ENCODE results near the gene HOXC12. TPM values are rescaled to one million over a fixed set of nuclear protein-coding genes. Genes with fewer than 3 reads are reported as not detected.

The HOXC12 gene
- total RNA-seq, 1 donor, result under 0.01 TPM

DNA sequence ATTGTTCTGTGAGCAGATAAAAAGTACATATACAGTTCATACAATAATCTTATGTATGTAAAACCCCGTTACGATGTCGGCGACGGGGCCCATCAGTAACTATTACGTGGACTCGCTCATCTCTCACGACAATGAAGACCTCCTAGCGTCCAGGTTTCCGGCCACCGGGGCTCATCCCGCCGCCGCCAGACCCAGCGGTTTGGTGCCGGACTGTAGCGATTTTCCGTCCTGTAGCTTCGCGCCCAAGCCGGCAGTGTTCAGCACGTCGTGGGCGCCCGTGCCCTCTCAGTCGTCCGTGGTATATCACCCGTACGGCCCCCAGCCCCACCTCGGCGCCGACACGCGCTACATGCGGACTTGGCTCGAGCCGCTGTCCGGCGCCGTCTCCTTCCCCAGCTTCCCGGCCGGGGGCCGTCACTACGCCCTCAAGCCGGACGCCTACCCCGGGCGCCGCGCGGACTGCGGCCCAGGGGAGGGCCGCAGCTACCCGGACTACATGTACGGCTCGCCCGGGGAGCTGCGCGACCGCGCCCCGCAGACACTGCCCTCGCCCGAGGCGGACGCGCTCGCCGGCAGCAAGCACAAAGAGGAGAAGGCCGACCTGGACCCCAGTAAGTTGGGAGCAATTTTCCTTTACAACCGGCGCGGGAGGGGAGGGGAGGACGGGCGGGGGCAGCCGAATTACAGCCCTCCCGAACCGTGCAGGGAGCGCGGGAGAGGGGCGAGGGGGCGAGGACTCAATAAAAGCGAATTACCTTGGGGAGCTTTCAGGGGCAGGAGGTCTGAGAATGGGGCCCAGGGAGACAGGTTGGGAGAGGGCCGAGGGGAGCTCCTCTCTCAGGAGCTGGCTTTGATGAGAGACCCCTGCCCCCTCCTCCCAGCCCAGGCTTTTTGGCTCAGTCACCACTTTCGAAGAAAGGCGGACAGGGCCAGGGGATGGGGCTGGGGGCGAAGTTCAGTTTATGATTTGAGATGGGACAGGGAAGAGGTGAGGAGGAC is 45.7 kb downstream of the HOXC12 start, which contains the start of gene HOXC9:
HOXC9 (plus strand) TSS at position 46 of the 999 bp plus-strand sequence; CDS start at position 74, 28 bp downstream.
- TF ChIP-seq CTCF (IDR thresholded peaks at IDR 0.05; ENCODE audit: insufficient read depth, low read depth, low read length), result no peak
- peak within 1 kb of the TSS; percentile 83 for H3K4me3 ChIP-seq (ENCODE audit: low read depth, low read length)
- DNase-seq (ENCODE audit: low read depth), result no peak

DNA sequence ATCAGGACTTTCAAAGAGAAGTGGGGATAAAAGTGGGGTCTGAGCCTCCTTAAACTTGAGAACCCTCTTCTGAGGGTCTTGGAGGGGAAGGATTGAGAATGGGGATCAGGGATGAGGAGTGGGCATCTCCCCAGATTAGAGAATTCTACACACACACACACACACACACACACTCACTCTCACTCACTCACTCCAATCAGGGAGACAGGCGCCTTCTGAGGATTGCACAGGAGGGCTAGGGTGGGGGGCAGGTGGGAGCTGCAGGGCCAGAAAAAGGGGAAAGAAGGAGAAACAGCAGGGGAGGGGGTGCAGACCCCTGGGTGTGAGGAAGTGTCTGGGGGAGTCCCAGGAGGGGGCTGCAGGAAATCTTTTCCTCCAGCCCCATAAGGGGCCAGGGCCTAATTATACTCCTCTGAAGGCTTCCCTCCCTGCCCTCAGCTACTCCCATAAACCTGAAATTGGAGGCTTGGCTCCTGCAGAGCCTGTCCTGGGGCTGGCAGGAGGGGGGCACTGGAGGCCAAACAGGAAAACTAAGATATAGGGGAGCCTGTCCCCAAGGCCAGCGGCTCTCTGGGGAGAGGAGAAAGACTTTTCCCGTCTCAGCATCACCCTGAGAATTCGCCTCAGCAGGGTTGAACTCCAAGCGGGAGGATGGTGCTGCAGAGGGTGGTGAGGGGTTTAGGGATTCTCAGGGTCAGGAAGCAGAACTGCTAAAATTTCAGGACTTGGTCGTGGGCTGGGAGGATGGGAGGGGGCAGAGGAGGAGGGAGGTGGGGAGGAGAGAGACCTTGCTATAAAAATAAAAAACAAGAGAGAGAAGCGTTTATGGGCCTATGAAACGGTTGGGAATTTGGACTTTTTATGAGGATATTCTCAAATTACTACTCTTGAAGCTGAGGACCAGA is 46.8 kb downstream of the HOXC12 start:
- H3K4me3 ChIP-seq (ENCODE audit: low read depth, low read length), result peak overlapping the region; percentile 83
- no peak for TF ChIP-seq CTCF (IDR thresholded peaks at IDR 0.05; ENCODE audit: insufficient read depth, low read depth, low read length)
- DNase-seq (ENCODE audit: low read depth), result no peak

GRCh38 chr12:54002278-54002914 is 47.7 kb downstream of the HOXC12 start:
- TF ChIP-seq CTCF (IDR thresholded peaks at IDR 0.05; ENCODE audit: insufficient read depth, low read depth, low read length), result no peak
- no peak overlapping the region for H3K4me3 ChIP-seq (ENCODE audit: low read depth, low read length)
- DNase-seq (ENCODE audit: low read depth), result no peak

DNA sequence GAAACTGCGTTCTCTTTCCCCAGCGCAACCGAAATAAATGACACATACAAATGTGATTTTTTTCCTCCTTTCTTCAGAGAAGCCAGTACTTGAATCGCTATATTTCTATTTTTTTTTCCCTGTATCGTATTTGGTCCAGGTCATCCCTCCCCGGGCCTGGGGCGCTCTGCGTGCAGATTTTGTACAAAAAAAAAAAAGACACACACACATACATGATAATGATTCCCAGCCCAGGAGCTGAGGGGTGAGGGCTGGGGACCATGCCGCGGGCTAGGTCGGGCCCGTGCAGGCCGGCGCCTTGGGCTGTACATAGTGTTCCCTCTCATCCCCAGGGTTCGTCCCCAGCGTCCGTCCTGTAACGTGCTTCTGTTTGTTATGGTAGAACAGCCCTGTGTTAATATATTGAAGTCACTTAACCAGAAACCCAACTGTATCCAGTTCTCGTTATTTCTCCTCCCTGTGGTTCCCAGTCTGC is 48.2 kb downstream of the HOXC12 start:
- no peak overlapping the region for H3K4me3 ChIP-seq (ENCODE audit: low read depth, low read length)
- no peak for DNase-seq (ENCODE audit: low read depth)
- no peak for TF ChIP-seq CTCF (IDR thresholded peaks at IDR 0.05; ENCODE audit: insufficient read depth, low read depth, low read length)

DNA sequence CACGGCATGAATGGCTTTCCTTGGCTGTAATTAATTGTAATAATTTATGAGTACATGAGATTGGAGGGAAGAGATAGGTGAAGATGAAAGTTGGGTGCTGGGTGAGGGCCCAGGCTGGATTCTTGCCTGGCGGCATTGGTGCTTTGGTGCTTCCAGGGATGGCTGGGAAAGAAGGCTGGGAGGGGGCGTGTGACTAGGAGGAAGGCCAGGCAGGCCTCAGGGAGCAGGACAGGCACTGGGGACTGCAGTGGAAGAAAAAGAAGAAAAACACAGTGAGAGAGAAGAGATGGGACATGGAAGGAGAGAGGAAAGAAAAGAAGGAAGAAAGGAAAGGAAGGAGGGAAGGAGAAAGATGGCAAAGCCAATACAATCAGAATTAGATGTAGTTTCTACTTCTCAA is 48.9 kb downstream of the HOXC12 start:
- H3K4me3 ChIP-seq (ENCODE audit: low read depth, low read length), result no peak overlapping the region
- DNase-seq (ENCODE audit: low read depth), result no peak
- TF ChIP-seq CTCF (IDR thresholded peaks at IDR 0.05; ENCODE audit: insufficient read depth, low read depth, low read length), result no peak
